ENCODE data around the gene G6PC3.

- no peak for TF ChIP-seq POLR2A (IDR thresholded peaks at IDR 0.05)
- TF ChIP-seq, protein P1, sequence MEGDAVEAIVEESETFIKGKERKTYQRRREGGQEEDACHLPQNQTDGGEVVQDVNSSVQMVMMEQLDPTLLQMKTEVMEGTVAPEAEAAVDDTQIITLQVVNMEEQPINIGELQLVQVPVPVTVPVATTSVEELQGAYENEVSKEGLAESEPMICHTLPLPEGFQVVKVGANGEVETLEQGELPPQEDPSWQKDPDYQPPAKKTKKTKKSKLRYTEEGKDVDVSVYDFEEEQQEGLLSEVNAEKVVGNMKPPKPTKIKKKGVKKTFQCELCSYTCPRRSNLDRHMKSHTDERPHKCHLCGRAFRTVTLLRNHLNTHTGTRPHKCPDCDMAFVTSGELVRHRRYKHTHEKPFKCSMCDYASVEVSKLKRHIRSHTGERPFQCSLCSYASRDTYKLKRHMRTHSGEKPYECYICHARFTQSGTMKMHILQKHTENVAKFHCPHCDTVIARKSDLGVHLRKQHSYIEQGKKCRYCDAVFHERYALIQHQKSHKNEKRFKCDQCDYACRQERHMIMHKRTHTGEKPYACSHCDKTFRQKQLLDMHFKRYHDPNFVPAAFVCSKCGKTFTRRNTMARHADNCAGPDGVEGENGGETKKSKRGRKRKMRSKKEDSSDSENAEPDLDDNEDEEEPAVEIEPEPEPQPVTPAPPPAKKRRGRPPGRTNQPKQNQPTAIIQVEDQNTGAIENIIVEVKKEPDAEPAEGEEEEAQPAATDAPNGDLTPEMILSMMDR (IDR thresholded peaks at IDR 0.05) = no peak
Observed at GRCh38 chr17:44059101-44059892, 11.2 kb upstream of the G6PC3 start.

Measured in thyroid gland (tissue), 4 donors.